GM21825 (cell line): ENCODE measurements around the gene IPO4.

Source experiments
- ATAC-seq: cut with Tn5 transposase; IDR thresholded peaks from one replicate; pipeline ENCODE4 v1.9.1; 2021; ENCODE audit warnings: mild to moderate bottlenecking, moderate library complexity; ENCODE audit not compliant: unreplicated experiment

Gene IPO4

DNA sequence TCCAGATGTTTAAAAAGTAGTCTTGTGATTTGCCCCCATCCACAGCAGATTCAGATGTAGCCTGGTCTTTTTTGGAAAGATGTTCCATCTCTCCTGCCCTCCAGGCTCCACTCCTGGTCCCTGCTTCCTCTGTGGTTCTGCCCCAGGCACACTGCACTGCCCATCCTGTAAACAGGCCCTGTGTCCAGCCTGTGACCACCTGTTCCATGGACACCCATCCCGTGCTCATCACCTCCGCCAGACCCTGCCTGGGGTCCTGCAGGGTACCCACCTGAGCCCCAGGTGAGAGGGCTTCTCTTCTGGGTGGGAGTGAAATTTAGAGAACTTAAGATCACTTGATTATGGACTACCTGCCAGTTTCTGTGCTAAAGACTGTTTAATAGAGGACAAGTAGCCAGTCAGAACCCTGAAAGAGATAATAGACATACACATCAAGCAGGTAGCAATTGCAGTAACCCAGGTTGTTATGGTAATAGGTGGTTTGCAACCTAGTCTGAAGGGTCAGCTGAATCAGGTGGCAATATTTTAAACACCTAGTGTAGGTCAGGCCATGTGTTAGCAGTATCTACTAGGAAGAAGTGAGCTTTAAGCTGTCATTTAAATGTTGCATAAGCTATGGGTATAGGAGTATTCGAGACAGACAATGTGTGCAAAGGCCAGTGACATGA is 39.2 kb downstream of the IPO4 start:
- no peak for ATAC-seq

DNA sequence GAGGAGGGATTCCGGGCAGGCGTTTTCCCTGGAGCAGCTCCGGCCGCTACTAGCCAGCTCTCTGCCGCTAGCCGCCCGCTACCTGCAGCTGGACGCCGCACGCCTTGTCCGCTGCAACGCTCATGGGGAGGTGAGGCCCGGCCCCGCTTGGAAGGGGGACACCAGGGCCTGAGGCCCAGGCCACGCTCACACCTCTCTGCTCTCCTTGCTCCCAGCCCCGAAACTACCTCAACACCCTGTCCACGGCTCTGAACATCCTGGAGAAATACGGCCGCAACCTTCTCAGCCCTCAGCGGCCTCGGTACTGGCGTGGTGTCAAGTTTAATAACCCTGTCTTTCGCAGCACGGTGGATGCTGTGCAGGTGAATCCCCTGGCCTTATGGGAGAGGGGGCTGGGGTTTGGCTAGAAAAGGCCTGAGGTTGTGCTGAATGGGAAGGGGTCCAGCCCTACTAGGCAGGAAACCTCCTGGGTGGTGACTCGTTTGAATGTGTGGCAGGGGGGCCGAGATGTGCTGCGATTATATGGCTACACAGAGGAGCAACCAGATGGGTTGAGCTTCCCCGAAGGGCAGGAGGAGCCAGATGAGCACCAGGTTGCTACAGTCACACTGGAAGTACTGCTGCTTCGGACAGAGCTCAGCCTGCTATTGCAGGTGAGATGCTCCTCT is 40.7 kb downstream of the IPO4 start:
- no peak for ATAC-seq

DNA sequence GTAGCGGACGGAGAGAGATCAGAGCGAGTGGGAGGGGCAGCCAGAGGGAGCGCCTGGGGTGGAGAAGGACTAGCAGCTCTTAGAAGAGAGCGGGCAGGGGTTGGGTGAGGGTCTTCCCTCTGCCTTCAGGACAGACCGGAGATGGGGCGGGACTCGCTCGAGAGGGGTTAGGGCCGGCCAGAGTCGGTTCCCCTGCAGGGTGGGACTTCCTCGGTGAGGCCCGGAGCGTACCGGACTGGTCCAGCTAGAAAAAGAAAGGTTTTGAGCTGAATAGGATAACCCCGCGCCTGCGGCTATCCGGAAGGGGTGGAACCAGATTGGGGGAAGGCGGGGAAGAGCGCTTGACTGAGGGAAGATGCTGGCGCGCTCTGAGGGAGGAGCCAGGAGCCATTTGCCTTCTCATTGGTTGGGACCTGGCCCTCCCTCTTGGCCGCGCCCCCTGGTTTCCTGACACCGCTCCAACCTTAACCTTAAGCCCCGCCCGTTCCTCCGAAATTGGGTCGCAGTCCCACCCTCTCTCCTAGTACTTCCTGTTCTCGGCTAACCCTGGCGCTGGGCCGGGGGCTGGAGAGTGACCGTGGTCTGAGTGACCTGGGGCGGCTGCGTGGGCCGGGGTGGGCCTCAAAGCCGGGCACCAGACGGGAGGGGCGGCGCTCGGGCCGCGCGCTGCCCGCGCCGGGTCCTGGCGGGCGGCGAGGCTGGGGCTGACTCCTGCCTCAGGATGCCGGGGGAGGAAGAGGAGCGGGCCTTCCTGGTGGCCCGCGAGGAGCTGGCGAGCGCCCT is 41.4 kb downstream of the IPO4 start, which contains the start of gene RNF31:
Gene RNF31 (plus strand): TSS at position 521 of the 783 bp plus-strand sequence. CDS start 201 bp downstream, at position 722.
- ATAC-seq = peak; percentile 74

DNA sequence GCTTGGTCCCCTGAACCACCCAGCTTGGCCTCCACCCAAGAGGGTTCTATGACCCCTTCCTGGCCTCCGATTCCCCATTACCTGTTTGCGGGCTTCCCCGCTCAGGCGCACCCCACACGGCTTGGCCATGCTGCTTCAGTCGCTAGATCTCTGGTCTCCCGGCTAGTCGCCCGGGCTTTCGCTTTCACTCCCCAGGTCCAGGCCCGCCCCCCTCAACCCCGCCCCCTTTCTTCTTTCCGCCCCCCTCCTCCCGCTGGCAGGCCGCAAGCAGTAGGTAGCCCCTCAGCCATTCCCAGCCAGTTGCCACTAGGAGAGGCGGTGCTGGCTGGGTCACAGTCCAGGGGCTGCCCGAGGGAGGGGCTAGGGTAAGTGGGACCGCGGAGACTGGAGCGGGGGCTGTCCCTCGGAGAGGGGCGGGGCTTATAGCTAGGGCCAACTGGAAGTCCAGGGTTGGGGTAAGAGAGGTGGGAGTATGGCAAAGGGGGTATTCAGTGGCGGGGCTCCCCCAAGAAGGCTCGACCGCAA is 42.1 kb downstream of the IPO4 start, which contains the start of gene PSME2:
Gene PSME2 (minus strand): TSS at position 158 of the 525 bp plus-strand sequence. CDS start 29 bp downstream, at position 129.
- peak; percentile 57 for ATAC-seq

DNA sequence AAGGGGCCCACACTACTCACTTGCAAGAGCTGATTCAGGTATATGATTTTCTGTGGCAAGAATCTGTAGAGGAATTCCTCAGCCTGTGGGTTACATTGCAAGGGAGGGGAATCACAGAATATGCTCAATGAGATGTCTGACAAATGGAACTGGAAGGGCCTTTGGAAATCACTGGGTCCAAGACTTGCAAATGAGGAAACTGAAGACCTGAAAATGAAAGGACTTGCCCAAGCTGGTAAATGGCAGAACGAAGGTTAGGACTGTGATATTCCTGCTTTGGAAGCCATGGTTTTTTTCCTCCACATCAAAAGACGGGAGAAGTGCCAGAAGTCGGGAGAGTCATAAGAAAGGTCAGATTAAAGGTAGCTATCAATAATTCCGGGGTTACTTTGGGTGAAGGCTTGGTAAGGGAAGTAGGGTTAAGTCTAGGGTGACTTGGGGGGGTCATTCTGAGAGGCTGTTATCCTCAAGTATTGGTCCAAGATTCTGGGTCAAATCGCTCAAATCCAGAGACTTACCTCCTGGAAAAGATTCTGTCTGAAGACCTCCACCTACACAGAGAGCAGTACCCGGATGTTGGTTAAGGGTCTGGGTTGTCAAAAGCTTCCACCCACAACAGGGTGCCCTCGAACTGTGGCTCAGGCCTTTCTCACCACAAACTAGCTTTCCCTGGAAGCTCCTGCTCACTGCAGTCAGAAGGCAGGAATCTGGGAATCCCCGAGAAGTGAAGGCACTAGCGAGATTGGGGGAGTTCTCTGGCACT is 42.7 kb downstream of the IPO4 start:
- no peak for ATAC-seq

DNA sequence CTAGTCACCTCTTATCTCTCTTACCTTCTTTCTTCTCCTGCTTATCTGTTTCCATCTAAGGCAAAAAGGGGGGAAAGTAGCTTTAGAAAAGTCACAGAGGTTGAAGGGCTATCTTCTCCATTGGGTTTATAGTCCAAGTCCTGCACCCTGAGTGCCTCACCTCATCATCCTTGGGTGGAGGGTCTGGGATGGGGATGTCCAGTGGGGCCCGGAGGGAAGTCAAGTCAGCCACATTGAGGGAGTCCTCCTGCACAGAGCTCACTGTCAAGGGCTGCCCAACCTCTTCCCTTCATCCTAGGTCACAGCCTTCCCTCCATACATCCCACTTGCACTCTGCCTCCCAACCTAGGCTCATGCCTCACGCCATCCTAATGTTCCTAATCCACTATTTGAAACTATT is 43.4 kb downstream of the IPO4 start:
- no peak for ATAC-seq

DNA sequence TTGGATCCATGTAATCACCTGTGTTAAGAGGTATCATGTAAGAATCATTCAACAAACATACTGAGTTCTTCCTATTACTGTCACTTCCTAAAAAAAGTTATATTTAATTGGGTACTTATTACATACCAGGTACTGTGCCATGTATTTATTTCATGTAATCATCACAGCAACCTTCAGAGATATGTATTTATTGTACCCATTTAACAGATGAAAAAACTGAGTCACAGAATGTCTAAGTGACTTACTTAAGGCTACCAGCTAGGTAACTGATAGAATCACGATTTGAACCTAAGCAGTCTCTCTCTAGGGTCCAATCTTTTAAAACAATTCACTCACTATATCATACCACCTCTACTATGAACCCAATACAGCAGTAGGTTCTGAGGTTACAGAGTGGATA is 44.2 kb downstream of the IPO4 start:
- ATAC-seq = no peak

DNA sequence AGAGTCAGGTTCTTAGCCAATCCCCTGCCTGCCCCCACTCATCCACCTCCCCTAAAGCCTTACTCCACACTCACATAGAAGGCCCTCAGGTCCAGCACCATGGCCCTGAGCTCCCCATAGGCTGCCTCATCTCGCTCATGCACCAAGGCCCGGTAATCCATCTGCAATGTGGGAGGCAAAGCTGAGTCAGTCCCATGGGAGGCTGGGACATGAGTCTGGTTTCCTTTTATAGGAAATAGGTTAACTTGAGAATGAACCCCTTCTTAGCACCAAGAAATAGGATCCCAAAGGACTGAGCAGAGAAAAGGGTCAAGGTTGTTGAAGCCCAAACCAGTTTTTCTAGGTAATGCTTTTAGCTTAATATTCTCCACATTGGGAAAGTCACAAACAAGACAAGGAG is 45.1 kb downstream of the IPO4 start:
- no peak for ATAC-seq

DNA sequence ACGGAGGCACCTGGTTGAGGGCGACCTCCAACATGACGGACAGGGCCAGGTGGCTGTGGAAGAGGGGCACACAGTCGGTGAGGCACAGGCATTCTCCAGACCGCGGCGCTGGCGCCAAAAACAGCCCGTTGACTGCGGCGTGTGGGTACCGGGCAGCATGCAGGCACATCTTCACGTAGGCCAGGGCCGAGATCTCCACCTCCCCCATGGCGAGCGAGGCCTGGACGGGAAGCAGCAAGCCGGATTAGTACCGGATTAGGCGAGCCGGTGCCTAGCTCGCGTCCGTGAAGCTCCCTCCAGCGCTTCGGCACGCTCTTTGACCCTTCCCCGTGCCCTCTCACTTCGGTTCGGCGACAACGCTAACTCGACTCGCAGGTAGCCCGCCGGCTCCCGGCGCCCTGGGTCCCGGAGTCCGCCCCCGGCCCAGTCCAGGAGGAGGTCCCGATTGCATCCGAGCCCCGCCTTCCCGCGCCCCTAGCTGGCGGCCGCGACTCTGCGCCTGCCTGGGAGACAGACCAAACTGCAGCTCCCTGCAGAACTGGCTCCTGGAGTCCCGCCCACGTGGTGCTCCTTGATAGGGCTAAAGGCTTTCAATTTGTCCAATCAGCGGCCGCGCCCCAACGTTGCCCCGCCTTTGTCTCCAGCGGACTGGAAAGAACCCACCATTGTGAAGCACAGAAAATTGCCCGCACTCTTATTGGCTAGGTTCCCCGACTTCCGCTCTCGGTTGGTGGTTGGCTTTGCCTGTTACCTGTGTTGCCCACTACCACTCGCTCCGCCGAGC is 47.3 kb downstream of the IPO4 start, which contains the start of gene EMC9:
Gene EMC9 (minus strand): TSS at position 495 of the 784 bp plus-strand sequence. CDS start 287 bp downstream, at position 208.
- peak; percentile 78 for ATAC-seq

DNA sequence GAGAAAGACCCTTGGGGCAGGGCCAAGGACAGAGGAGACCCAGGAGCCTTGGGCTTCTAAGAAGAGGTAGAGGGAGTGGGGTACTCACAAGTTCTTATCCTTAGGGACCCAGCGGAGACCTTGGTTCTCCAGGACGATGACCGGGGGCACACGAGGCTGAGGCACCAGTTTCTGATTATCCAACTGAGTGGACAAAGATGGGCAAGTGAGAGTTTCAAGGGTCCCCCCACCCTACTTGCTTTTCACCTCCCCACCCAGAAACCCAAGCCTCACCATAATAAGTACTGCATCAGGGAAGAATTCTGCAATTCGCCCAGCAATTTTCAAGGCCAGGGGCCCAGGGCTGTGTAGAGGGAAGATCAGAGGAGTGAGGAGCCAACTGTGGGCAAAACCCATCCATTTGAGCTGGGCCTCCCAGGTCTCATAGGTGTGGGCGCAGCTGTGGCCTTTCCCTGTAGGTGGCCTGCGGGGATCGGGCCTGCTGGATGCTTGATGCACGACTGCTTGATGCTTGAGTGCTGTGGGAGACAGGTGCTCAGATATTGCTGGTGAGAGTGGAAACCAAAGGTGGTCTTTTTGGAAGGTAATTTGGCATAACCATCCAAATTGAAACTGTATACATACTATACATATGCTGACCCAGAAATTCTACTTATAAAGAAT is 49.2 kb downstream of the IPO4 start:
- no peak for ATAC-seq

DNA sequence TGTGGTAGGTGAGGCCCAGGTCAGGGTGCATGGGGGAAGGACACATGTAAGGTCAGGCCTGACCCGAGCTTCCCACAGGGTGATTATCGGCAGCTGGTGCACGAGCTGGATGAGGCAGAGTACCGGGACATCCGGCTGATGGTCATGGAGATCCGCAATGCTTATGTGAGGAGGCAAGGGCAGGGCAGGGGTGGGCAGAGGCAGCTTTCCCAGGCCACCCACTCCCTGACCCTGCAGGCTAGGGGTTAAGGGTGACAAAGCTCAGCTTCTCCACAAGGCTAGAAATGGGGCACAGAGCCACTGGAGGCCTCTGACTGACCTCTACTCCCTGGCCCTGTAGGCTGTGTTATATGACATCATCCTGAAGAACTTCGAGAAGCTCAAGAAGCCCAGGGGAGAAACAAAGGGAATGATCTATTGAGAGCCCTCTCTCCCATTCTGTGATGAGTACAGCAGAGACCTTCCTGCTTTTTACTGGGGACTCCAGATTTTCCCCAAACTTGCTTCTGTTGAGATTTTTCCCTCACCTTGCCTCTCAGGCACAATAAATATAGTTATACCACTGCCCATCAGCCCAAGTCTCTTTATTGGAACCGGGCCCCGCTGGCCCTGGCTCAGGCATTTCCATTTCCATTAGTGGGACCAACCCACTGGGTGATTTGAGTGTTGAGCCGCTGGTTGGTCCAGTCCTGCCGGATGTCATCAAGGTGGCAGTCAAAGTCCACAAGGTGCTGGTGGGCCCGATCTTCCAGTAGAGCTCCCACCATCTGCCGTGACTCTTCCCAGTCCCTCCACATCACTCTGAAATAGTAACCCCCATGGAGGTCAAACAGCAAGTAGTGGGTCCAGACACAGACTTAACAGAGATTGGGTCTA is 50.0 kb downstream of the IPO4 start:
- no peak for ATAC-seq

DNA sequence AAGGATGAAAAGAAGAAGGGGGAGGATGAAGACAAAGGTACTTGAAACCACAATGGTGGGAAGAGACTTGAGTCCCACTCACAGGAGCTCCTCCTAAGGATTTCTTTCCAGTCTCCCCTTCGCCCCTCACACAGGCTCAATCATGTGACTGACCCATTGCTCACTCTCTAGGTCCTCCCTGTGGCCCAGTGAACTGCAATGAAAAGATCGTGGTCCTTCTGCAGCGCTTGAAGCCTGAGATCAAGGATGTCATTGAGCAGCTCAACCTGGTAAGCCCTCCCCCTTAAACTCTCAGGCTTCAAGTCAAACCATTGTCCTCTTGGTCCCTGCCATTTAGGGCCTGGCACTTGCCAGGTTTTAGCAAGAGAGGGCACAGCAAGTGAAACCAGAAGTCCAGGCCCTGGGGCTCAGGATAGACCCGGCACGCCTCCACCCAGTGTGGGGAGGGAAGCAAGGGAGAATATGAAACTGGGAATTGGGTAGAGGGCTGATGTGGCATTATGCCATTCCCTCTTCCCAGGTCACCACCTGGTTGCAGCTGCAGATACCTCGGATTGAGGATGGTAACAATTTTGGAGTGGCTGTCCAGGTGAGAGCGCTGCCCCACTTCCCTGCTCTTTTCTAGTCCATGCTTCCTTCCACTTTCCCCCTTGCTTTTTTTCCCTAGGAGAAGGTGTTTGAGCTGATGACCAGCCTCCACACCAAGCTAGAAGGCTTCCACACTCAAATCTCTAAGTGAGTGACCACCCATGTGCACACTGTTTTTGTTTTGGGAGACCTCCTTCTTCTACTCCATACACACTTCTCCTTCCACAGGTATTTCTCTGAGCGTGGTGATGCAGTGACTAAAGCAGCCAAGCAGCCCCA is 50.9 kb downstream of the IPO4 start:
- no peak for ATAC-seq

DNA sequence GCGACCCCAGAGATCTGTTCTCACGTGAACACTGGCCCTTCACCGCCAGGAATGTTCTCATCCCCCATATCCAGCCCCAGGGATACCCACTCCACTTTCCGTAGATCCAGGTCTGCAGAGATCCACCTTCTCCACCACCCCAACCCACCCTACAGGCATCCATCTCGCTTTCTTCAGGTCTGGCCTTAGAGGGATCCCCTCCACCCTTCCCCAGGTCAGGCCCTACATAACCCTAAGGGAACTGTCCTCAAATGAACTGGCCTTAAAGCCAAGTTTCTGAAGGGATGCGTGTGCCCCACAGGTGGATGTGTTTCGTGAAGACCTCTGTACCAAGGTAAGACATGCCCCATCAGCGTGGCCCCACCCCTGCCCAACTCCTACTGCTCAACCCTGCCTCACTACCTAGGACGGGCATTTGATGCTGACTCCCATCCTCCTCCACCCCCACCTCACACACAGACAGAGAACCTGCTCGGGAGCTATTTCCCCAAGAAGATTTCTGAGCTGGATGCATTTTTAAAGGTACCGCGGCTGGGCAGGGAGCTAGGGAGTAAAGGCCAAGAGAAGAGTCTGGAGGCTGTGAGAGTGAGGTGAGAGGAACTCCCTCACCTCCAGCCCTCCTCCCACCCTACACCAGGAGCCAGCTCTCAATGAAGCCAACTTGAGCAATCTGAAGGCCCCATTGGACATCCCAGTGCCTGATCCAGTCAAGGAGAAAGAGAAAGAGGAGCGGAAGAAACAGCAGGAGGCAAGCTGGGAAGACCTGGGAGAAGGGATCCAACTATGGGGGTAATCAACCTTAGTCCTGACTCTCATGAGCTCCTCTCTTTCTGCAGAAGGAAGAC is 51.7 kb downstream of the IPO4 start:
- no peak for ATAC-seq

DNA sequence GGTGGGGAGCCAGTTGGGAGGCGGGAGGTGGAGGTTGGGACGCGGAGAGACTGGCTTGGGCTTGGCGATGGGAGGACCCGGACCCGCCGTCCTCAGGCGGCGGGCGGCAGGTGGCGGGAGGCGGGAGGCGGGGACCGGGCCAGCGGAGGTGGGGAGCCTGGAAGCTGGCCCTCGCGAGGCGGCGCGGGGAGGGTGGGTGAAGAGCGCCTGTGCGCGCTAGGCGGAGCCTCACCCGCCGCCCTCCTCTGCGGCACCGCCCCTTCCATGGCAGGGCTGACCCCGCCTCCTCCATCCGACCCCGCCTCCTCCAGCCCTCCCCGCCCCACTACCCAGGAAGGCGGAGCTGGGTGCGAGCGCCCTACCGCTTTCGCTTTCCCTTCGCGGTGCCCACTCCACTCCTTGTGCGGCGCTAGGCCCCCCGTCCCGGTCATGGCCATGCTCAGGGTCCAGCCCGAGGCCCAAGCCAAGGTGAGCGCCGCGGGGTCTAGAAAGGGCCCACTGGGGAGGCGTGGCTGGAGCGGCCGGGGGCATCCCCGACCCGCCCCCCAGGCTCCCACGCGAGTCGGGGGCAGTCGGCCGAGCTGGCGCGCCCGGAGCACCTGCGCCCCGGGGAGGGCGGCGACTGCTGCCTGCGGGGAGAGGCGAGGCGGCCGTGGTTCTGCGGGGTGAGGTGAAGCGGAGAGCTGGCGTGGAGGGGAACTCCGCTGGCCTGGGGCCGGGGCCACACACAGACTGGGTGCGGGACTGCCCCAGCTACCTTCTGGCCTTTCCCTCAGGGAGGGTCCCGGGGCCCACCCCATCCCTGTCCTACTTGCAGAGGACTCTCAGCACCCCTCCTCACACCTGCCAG is 52.6 kb downstream of the IPO4 start, which contains the start of gene PSME1:
Gene PSME1 (plus strand): TSS at position 361 of the 850 bp plus-strand sequence. CDS start 69 bp downstream, at position 430.
- ATAC-seq = peak; percentile 84

DNA sequence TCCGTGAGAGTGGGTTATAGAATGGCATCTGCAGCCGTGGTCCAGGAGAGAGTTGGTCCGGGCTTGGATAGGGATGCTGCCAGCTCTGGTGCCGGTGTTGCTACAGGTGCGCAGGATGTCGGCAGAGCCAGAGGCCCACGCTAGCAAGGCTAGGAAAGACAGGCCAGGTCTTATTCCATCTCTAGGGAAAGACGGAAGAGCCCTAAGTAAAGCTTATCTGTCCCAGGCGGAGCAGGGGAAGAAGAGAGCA is 53.1 kb downstream of the IPO4 start:
- ATAC-seq = no peak

DNA sequence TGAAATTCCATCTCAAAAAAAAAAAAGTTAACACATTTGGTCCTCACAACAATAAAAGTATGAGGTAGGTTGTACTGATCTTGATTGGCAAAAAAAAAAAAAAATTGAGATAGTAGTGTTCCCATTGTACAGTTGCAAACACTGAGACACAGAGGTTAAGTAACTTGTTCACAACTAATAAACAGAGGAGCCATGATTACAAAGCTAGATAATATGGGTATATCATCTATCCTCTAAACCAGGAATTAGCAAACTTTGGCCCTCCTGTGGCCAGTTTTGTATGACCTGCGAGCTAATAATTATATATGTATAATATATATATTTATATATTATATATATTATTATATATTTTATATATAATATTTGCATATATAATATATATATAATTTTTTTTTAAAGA is 54.9 kb downstream of the IPO4 start:
- no peak for ATAC-seq
